Measurements from ENCODE around the gene ERBB4.

GRCh38 chr2:212050871-212051270, 487.7 kb downstream of the ERBB4 start:
- TF ChIP-seq EZH2 (IDR thresholded peaks at IDR 0.05; ENCODE audit: low read depth, low read length, severe bottlenecking), result no peak
- no peak for TF ChIP-seq CTCF (IDR thresholded peaks at IDR 0.05; ENCODE audit: control extremely low read depth in 1 of 3, insufficient read depth in 1 of 3, low read depth in 1 of 3, low read length in 3 of 3)
- TF ChIP-seq EP300 (IDR thresholded peaks at IDR 0.05; ENCODE audit: borderline replicate concordance in 1 of 2, low read depth in 2 of 2, low read length in 2 of 2), result no peak
